ENCODE results near the gene ADGRD2. TPM values are rescaled to one million over a fixed set of nuclear protein-coding genes. Genes with fewer than 3 reads are reported as not detected.

The ADGRD2 gene
- total and polyA plus RNA-seq, 9 donors: not detected

GRCh38 chr9:124507880-124508423 lies 57.7 kb downstream of the ADGRD2 start:
- Histone ChIP-seq H3K27me3 (no peaks in the 10 kb centered on the region), H3K27ac (peak overlapping the region in 1 of 2 donors; percentile 77), H3K4me3 (no peak overlapping the region), H3K36me3 (no peaks in the 10 kb centered on the region), H3K9me3 (no peaks in the 10 kb centered on the region), H3K4me1 (ENCODE audit: insufficient read depth) (peaks cover 37% of the 10 kb centered on the region)
- peak in 1 of 5 donors; percentile 28 for DNase-seq
- TF ChIP-seq EP300 (IDR thresholded peaks at IDR 0.05): no peak
- no peak for TF ChIP-seq CTCF (IDR thresholded peaks at IDR 0.05)
- no peak for TF ChIP-seq POLR2A (IDR thresholded peaks at IDR 0.05)
- WGBS, 3 donors: 71 to 82% (median 77%) methylated on average over 11 of the region's 11 CpGs
- intact Hi-C loops (cut with DNase I): no loop called here

- intact Hi-C loops (cut with DNase I): no loop called here
- peaks cover 40% of the 10 kb centered on the region for H3K4me1 ChIP-seq (ENCODE audit: insufficient read depth)
- no peaks in the 10 kb centered on the region for H3K9me3 ChIP-seq
- no peak overlapping the region for H3K4me3 ChIP-seq
- DNase-seq: peak in 1 of 5 donors; percentile 55
- no peaks in the 10 kb centered on the region for H3K36me3 ChIP-seq
- H3K27ac ChIP-seq: peak overlapping the region in 1 of 2 donors; percentile 56
- TF ChIP-seq CTCF (IDR thresholded peaks at IDR 0.05) (no peak), EP300 (IDR thresholded peaks at IDR 0.05) (no peak), POLR2A (IDR thresholded peaks at IDR 0.05) (no peak)
- H3K27me3 ChIP-seq: no peaks in the 10 kb centered on the region
- WGBS, 3 donors: 74 to 81% (median 78%) methylated on average over 9 of the region's 9 CpGs
These were observed 60.6 kb downstream of the ADGRD2 start for GRCh38 chr9:124510650-124511425.

GRCh38 chr9:124511426-124511840 lies 61.2 kb downstream of the ADGRD2 start:
- H3K27ac ChIP-seq: peak overlapping the region in 1 of 2 donors; percentile 56
- TF ChIP-seq EP300 (IDR thresholded peaks at IDR 0.05): no peak
- TF ChIP-seq CTCF (IDR thresholded peaks at IDR 0.05): no peak
- no peak for TF ChIP-seq POLR2A (IDR thresholded peaks at IDR 0.05)
- no peaks in the 10 kb centered on the region for H3K27me3 ChIP-seq
- H3K4me3 ChIP-seq: no peak overlapping the region
- 79 to 83% (median 82%) methylated on average over 6 of the region's 6 CpGs for WGBS, 3 donors
- H3K9me3 ChIP-seq: no peaks in the 10 kb centered on the region
- DNase-seq: no peak
- no peaks in the 10 kb centered on the region for H3K36me3 ChIP-seq
- H3K4me1 ChIP-seq (ENCODE audit: insufficient read depth): peaks cover 35% of the 10 kb centered on the region
- intact Hi-C loops (cut with DNase I): no loop called here

- peaks cover 35% of the 10 kb centered on the region for H3K4me1 ChIP-seq (ENCODE audit: insufficient read depth)
- intact Hi-C loops (cut with DNase I): no loop called here
- no peaks in the 10 kb centered on the region for H3K36me3 ChIP-seq
- no peak for TF ChIP-seq CTCF (IDR thresholded peaks at IDR 0.05)
- no peak overlapping the region for H3K4me3 ChIP-seq
- H3K9me3 ChIP-seq: no peaks in the 10 kb centered on the region
- no peaks in the 10 kb centered on the region for H3K27me3 ChIP-seq
- H3K27ac ChIP-seq: peak overlapping the region in 1 of 2 donors; percentile 56
- peak; percentile 55 to 84 (median 75) for DNase-seq
- WGBS, 3 donors: 16 to 25% (median 17%) methylated on average over 23 of the region's 23 CpGs
These were observed 61.9 kb downstream of the ADGRD2 start for GRCh38 chr9:124511891-124512805.
